HG03097 (cell line): ENCODE results near the gene SPI1.

Experiments used
- ATAC-seq: cut with Tn5 transposase; IDR thresholded peaks from one replicate; pipeline ENCODE4 v1.9.1; 2021; ENCODE audit not compliant: unreplicated experiment, low FRiP score

The SPI1 gene

DNA sequence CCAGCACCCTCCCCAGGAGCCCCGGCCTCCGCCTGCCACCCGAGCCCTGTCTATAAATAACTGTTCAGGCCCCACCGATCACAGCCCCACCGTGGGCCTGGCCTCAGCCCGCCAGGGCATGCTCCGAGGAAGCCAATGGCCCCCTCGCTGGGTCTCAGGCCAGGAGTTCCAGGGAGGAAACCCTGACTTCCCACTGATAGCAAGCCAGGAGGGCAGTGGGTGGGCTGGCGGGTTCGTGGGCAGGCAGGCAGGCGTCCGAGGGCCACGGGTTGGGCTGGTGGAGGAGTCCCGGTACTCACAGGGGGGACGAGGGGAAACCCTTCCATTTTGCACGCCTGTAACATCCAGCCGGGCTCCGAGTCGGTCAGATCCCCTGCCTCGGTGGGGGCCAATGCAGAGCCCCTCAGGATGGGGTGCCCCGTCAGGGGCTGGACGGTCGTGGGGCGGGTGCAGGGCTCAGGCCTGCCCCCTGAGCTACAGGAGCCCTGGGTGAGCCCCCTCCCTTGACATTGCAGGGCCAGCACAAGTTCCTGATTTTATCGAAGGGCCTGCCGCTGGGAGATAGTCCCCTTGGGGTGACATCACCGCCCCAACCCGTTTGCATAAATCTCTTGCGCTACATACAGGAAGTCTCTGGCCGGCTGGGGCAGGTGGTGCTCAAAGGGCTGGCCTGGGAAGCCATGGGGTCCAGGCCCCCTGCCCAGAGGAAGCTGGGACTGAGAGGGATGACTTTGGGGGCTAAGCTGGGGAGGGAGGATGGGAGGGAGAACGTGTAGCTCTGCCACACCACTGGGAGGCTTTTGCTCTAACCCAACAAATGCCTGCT, at the start of gene SPI1:
Gene SPI1, minus strand, starts transcription at position 538 of the 826 bp plus-strand sequence. Its CDS starts 194 bp downstream, at position 344.
- peak; percentile 70 for ATAC-seq

DNA sequence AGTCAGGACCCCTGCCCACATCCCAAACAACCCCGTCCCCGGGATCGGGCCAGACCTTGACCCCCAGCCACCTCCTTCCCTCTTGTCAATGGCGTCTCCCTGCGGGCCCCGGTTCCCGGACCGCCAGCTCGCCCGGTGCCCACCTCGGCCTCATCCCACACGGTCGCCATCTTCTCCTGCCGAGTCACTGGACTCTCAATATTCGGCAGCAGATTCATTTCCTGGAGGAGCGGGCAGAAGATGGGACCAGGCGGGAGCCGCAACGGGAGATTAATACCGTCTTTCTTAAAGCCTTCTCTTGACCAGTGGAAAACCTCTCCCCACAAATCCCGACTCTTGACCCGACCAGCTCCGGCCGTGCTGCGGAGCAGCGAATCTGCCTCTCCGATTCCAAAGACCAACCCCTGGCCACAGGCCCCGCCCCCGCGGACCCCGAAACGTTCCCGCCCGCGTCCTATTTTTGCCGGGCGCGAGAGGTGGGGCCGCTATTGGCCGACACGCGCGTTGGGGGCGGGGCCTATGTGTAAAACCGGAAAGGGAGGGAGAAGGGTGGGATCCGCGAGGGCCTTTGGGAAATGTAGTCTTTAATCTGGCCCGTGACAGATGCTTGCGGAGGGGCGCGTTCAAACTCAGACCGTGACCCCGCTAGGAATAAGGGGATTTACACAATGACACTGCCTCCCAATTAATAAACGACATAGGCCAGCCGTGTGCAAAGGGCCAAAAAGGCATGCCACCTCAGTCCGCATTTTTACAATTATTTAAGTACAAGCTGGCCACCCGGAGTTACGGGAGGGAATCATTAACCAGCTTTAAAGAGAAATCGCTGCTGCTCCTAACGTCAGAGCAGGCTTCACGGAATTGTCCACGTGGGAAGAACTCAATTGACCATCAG, 48.0 kb upstream of the SPI1 start, which contains the start of gene PSMC3:
Gene PSMC3, minus strand, starts transcription at position 378 of the 895 bp plus-strand sequence. Its CDS starts 160 bp downstream, at position 218.
- ATAC-seq = peak; percentile 83

DNA sequence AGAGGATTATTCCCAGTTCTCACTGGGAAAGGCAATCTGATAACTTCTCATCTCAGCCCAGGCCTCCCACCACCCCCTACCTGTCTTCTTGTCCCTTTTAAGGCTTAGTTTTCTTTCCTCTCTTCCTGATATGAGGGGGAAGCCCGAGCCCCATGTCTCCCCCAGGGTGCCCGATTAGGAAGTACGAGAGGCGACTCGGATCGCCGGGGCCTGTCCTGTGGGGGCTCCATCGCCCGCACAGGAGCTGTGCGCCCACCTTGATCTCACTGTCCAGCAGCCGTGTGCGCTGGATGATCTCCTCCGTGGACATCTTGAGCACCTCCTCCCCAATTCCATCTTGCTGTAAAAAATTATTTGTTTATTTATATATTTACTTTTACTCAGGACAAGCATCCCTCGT, 47.3 kb upstream of the SPI1 start:
- ATAC-seq = no peak

DNA sequence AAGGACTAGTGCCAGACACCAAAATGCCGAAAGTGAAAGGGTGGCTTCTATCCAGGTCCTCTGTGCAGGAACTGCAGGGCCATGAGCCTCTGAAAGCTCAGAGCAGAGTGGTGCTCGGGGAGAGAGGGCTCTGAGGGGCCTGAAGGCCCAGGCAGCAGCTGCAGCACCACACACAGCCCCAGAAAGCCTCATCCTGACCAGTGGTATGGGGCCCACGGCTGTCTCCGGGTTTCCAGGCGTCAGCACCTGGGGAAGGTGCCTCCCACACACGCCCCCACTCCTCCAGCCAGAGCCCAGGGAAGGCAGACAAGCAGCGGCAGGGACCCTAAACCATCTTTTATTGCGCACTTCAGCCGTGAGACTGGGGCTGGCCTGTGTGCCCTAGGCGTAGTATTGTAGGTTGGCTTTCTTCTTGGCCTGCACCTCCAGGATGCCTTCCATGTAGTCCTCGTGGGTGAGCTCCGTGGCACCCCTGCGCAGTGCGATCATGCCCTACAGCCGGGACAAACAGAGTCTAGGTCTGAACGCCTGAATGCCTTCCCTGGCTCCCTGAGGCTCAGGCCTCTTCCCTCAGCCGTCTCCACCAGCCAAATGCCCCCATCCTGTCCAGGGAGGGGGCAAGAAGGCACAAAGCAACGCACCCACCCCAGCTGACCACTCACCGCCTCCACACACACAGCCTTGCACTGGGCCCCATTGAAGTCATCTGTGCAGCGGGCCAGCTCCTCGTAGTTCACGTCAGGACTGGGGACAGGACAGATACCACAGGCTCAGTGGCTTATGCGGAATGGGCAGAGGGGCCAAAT, 40.3 kb upstream of the SPI1 start:
- ATAC-seq = no peak

DNA sequence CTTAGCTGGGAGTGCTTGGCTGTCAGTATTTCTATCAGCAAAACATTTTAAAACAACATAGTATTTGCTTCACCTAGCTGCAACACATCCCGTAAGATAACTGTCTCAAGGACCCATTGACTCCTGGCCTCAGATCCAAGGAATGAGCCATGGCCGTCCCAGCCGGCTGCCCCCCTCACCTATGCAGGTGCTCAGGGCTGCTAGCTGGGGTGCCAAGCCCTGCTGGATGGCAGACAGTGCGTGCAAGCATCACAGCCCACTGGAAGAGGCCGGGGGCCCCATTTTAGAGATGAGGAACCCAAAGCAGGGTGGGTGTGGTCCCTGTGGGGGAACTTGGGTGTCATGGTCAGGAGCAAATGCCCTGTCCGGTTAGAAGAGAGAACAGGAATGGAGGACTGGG, 39.4 kb upstream of the SPI1 start:
- ATAC-seq = no peak

DNA sequence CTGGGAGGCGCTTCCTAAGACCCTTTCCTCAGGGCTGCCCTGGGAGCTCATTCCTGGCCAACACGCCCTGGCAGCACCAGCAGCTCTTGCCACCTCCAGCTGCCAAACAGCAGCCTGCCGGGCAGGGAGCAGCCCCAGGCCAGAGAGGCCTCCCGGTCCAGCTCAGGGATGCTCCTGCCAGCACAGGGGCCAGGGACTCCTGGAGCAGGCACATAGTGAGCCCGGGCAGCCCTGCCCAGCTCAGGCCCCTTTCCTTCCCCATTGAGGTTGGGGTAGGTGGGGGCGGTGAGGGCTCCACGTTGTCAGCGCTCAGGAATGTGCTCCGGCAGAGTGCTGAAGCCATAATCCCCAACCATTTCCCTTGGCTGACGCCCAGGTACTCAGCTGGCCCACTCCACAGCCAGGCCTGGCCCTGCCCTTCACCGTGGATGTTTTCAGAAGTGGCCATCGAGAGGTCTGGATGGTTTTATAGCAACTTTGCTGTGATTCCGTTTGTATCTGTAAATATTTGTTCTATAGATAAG, 37.7 kb upstream of the SPI1 start:
- ATAC-seq = no peak

DNA sequence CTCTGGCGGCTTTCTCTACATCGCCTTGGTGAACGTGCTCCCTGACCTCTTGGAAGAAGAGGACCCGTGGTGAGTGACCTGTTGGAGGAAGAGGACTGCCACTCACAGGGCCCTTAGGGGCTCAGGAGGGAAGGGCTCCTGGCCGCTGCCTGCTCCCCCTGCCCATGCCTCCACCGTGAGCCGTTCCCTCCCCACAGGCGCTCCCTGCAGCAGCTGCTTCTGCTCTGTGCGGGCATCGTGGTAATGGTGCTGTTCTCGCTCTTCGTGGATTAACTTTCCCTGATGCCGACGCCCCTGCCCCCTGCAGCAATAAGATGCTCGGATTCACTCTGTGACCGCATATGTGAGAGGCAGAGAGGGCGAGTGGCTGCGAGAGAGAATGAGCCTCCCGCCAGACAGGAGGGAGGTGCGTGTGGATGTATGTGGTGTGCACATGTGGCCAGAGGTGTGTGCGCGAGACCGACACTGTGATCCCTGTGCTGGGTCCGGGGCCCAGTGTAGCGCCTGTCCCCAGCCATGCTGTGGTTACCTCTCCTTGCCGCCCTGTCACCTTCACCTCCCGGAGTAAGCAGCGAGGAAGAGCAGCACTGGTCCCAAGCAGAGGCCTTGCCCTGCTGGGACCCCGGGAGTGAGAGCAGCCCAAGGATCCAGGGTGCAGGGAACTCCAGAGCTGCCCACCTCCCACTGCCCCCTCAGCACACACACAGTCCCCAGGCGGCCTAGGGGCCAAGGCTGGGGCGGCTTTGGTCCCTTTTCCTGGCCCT, 36.9 kb upstream of the SPI1 start:
- no peak for ATAC-seq

DNA sequence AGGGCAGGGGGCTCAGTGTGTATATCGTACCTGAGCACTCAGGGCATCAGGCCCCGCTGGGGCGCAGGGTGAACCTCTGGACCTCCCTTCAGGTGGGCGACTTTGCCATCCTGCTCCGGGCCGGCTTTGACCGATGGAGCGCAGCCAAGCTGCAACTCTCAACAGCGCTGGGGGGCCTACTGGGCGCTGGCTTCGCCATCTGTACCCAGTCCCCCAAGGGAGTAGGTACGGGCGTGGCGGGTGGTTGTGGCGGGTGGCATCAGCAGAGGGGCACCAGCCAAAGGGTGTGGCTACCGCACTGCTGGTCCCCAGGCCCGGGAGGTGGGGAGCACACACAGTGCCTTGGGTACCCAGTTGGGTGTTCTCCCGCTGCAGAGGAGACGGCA, 36.3 kb upstream of the SPI1 start:
- ATAC-seq = no peak

DNA sequence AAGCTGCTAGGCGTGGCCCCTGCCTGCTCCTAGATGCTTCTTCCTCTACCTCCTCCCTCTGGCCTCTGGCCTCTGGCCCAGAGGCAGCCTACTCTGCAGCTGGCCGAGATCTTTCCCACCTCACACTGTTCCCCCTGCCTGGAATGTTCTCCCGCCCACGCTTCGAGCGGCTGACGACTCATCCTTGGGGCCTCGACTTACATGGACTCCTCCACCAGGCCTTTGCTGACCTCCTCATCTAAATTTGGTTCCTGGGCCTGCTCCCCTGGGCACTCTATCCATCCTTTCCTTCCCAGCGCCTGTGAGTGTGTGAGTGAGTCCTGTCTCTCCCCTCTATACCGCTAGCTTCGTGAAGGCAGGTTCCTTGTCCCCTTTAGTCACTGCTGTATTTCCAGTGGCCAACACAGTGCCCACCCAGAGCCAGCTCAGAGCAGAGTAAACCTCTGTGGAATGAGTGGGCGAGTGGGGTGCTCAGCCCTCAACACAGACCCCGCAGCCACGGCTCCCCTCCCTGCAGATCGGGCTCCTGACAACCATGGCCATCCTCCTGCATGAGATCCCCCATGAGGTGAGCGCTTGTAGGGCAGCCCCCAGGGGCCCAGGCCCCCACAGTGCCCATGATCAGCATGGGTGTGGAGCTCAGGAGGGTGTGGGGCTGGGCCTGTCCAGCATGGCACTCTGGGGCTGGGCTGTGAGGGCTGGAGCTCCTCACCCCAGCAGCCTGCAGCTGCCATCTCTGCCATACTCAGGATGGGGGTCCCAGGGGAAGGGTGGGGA, 35.7 kb upstream of the SPI1 start:
- ATAC-seq = no peak

DNA sequence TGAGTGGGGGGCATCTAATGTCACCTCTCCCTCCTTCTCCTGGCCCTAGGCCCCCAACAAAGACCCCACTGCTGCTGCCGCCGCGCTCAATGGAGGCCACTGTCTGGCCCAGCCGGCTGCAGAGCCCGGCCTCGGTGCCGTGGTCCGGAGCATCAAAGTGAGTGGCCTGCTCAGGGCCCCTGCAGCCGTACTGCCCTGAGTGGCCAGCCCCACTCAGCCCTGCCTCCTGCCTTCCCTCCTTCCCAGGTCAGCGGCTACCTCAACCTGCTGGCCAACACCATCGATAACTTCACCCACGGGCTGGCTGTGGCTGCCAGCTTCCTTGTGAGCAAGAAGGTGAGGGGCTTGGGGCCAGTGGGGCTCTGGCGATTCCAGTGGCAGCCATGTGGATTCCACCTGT, 35.0 kb upstream of the SPI1 start:
- no peak for ATAC-seq

DNA sequence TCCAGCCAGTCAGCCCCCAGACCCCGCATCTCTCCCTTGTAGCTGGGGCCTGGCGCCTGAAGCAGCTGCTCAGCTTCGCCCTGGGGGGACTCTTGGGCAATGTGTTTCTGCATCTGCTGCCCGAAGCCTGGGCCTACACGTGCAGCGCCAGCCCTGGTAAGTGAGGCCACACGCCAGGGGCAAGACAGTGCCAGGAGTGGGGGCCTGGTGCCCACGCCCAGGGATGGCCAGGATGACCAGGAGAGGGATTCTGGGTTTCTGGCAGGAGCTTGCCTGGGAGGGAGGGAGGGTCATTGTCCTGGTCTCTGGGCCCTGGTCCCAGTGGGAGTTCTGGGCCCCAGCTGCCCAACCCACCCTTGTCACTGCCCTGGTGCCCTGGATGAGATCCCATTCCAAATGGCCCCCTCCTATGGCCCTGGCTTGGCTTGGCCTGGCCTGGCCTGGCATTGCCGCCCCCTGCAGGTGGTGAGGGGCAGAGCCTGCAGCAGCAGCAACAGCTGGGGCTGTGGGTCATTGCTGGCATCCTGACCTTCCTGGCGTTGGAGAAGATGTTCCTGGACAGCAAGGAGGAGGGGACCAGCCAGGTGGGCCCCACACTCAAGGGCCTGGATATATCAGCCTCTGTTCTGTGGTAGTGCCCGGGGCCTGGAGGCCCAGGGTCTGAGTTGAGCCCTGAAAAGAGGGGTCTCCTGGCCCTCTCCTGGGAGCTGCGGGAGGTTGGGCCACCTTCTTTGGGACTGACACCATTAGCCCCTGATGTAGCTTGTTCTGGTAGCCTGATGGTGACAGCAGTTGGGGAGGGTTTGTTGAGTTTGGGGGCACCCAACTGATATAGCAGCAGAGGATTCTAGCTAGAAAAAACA, 33.8 kb upstream of the SPI1 start:
- ATAC-seq = no peak

DNA sequence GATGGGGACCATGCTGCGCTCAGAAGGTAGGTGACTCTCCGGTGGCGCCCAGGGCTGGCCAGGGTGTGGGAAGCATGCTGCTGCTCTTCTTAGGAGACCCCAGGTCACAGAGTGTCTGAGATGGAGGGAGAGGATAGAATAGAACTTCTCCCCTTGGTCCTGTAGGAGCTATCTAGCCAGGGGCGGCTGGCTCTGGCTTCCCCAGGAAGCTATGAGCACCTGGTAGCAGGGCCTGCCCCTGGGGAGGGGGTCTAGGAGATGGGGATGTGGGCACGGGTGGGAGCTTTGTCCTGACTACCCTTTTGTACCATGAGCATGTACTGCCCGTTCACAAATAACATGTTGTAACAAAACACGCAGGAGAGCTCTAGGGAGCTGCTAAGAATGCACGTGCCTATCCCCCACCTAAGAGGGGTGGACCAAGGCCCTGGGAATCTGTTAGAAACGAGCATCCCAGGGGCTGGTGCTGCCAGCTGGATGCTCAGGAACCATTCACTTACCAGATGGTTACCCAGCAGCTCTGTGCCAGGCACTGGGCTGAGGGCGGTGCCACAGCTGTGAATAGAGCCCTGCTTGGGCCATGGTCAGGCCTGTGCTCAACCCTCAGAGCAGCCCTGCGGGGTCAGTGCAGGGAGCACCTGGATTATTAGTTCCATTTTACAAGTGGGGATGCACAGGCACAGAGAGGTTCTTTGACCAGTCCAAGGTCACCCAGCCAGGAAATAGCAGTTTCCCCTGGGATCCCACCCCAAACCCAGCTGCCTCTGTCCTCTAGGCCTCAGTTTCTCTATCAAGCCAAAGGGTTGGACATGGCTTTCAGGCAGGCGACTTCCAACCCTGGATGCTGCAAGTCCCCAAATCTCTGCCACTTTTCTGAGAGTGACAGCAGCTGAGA, 32.3 kb upstream of the SPI1 start:
- no peak for ATAC-seq

DNA sequence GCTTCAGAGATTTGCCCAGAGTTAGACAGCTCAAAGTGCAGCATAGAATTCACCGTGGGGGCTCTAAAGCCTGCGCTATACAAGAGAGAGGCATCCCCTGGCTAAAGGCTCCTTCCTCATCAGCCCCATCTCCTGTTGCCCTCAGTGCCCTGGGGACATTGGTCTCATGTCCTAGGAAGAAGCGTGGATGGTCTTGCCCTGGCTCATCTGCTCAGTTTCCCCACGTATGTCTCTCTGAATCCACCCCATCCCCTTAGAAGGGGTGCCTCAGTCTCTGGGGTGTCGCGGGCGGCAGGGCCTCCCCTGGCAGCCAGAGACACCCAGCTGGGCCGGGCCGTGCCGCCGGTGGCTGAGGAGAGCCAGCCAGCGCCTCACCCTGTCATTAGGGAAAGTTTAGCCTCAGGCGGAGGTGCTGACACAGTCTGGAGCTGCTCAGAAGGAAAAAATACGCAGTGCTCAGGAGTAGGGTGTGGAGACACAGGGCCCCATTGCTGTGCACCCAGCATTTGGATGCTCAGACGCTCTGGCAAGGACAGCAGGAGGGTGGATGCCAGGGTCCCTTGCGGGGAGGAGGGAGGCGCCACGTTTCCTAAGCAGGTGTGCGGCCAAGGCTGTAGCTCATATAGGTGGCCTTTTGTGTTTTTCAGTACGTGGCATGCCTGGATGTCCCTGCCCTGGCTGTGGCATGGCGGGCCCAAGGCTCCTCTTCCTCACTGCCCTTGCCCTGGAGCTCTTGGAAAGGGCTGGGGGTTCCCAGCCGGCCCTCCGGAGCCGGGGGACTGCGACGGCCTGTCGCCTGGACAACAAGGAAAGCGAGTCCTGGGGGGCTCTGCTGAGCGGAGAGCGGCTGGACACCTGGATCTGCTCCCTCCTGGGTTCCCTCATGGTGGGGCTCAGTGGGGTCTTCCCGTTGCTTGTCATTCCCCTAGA, 31.4 kb upstream of the SPI1 start:
- ATAC-seq = no peak

DNA sequence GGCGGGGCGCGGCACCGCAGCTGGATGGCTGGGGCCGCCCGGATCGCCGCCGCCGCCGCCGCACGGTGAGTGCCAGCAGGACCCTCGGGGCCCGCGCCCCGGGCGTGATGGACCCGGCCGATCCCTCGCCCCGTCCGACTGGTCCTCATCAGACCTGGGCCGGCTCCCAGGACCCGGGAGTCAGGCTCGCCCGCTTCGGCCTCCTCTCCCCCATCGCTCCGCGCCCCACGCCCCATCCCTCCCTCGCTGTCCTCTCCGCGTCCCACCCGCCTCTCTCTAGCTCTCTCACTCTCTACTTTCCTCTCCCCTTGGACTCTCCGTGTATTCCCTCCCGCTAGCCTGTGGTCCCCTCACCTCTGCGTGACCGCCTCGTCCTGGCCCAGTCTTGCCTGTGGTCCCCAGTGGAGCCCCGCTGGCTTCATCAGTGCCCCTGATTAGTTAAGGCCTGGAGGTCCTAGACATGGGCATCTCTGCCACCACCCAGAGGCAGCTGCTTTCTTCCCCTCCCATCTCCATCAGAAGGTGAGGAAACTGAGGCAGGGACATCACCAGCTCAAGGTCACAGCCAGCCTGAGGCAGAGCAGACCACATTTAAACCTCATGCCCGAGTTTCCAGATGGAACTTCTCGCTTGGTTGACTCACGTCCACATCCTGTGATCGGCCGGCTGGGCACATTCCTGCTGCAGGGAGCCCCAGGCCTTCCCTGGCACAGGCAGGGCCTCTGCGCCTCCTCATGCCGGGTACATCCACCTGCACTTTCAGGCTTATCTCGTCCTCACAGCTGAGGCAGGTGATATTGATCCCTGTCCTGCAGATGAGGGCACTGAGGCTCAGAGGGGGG, 30.5 kb upstream of the SPI1 start:
- no peak for ATAC-seq
